SIG-M5 (cell line): ENCODE data around the gene WWP2.
"Not testable (repeated sequence)": the region's sequence is repeated elsewhere in the genome, so short reads cannot be mapped to it uniquely, and the experiment has no call there.

ENCODE experiments used
- DNase-seq: peaks from one replicate; lab custom pipeline; 2025; lab: John Stamatoyannopoulos, UW

Gene WWP2

DNA sequence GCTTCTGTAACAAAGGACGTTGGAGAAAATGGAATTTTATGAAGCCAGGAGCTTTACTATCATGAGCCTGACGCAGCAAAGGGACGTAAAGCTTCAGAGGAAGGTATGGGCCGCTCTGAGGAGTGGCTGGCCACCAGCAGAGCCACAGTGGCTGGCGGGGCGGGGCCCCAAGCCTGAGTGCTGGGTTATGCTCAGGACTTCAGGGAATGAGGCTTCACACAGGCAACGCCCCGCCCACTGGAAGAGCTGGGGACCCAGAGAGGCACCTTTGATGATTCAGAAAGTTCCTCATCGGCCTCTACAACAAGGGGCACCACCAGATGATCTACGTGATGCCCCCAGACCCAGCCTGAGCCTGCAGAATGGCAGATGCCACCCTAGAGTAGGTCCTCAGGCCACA lies 16.2 kb upstream of the WWP2 start:
- DNase-seq: no peak

DNA sequence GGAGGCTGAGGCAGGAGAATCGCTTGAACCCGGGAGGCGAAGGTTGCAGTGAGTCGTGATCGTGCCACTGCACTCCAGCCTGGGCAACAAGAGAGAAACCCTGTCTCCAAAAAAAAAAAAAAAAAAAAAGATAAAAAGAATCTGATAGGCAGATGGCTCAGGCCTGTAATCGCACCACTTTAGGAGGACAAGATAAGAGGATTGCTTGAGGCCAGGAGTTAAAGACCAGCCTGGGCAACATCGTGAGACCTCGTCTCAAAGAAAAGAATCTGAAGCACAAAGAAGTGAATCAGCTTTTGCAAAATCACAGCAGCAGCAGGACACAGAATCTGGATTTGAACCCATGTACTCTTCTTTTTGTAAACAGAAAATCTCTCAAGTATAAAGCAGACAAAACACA lies 15.0 kb upstream of the WWP2 start:
- no peak for DNase-seq

DNA sequence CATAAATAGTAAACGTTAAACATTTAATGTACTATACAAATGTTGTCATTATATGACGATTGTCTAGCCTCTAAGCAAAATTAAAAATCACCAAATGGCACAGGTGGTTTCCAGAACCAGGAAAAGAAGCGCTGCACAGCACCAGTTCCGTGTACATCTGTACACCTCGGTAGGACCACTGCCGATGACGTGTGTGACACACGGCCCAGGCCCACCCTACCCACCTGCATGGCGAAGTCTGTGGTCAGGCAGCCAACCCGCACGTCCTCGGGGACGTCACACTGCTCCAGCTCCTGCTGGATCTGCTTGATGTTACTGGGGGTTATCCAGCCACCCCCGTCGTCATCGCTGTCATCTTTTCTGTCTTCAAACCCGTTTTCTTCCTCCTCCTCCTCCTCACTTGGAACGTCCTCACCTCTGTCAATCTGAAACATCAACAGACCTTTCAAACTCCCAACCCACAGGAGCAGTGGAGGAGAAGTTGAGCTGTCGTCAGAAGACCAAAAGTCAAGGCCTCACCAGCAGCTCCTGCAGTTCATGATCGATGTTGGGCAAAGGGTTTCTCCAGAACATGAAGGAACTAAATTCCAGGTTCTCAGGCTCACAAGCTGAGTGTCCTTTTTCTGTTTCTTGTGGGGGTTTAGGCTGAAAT lies 13.3 kb upstream of the WWP2 start:
- DNase-seq: no peak

DNA sequence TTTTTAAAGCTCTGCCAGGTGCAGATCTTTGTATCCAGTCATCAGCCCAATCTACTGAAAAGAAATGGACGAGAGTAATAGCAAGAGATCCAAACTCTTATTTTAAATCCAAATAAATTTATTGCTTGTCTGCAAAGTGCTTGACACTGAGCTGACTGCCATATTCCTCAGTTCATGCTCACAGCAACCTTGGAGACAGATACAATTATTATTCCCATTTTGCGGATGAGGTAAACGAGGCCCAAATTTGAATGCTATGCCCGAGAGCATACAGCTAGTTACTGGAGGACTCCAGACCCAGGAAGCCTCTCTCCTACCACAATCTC lies 8.0 kb upstream of the WWP2 start:
- DNase-seq: no peak

DNA sequence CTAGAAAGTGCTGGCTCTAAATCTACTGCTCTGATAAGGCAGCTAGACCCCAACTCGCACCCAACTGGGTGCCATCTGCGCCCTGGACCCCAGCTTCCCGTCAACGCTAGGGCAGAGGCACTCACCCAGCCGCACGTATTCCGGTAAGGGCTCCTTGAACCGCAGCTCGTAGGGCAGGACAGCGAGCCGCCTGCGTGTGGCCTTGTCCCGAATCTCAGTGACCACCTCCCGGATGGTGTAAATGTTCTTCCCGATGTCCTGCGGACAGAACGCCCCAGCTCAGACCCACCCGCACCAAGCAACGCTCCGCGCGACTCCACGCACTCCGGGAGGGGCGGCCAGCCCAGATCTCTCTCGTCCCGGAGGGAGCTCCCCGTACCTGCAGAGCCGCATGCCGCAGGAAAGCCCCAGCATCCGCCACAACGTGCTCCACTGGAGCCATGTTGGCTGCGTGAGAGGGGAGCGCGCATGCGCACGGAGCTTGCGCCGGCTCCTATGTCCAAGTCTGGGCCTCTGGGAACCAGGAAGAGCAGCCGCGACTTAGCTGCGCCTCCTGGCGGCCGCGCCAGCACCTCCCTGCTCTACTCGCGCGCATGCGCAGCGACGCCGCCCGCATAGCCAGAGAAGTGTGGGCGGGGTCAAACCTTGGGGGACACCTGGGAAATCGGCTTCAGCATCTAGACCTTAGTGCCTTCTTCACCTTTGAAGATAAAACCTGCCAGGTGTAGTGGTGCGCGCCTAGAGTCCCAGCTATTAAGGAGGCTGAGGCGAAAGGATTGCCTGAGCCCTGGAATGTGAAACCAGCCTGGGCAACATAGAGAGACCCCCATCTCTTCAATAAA lies 7.4 kb upstream of the WWP2 start, which contains the start of gene NOB1:
NOB1 (minus strand) TSS at position 458 of the 842 bp plus-strand sequence; CDS start at position 442, 16 bp downstream.
- DNase-seq: peak; percentile 69

DNA sequence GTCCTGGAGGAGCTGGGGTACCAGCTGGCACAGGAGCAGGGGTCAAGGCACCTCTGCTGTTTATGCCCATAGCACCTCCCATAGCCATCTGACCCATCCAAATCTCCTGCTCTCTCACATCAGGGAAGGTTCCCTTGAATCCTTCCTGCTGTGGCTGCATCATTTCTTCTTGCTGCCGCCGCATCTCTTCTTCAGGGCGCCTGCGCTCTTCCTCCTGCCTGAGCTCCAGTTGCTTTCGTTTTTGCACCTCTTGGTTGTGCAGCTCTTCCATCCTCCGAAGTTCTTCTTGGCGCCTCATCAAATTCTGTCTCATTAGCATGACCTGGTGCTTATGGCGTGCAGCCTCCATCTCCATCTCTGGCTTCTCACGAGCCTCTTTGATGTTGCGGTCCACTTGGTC lies 5.4 kb upstream of the WWP2 start:
- DNase-seq: no peak

DNA sequence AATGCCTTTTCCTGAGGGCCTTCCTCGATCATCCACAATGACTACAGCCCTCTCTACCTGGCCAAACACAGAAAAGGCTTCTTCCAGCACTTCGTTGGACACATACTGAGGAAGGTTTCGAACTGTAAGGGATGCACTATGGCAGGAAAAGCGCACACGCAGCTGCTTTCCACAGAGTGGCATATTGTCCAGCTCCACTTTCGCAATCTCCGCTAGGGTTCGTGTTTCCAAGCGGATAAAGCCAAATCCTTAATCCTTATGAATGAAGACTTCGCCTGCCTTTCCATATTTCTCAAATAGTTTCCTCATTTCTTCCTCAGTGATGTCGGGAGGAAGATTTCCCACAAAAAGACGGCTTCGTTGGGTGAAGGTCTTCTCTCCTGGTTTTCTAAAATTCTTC lies 4.8 kb upstream of the WWP2 start:
- not testable (repeated sequence) for DNase-seq

DNA sequence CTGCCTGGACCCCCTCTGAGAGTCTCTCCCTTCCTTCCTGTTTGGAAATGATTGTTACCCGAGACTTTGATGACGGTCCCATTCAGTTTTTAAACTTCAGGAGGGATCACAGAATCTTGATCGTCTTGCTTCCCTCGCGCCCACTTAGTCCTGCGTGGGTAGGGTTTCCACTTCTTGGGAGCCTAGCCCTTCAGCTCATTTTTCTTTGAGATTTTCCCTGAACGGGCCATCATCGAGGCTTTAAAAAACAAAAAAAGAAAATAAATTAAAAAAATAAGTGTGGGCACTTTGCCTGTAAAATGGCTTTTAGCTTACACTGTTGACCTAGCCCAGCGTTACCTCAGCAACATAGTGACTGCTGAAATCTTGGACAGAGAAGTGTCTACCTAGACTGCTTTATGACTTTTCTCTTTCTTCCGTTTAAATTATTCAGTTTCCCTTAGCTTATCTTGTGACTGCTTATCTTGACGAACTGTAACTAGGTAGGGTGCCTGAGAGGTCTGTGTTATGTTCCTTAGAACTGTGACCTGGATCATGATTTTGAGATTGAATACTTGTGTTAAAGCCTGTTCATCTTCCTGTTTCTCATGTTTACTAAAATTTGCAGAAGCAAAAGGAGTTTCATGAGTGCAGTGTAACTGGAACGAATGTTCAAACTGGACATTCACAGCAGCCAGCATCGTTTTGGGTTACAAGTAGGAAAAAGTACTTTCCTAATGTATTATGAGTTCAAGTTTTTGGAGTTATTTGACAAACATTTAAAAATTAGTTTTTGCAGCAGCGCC lies 874 bp downstream of the WWP2 start:
- DNase-seq: no peak

DNA sequence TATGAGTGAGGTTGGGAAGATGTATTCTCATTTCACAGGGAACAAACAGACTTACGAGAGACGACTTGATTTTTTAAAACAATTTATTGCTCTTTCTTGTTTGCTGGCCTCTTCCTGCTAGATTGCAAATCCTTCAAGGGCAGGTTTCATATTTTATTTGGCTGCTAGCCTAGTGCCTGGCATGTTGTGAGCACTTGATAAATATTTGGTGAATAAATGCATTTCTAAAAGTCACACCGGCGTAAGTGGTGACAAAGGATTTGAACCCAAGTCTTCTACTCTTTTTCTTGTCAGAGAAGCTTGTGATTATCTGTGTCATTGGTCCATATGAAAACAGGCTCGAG lies 1.4 kb downstream of the WWP2 start:
- no peak for DNase-seq

DNA sequence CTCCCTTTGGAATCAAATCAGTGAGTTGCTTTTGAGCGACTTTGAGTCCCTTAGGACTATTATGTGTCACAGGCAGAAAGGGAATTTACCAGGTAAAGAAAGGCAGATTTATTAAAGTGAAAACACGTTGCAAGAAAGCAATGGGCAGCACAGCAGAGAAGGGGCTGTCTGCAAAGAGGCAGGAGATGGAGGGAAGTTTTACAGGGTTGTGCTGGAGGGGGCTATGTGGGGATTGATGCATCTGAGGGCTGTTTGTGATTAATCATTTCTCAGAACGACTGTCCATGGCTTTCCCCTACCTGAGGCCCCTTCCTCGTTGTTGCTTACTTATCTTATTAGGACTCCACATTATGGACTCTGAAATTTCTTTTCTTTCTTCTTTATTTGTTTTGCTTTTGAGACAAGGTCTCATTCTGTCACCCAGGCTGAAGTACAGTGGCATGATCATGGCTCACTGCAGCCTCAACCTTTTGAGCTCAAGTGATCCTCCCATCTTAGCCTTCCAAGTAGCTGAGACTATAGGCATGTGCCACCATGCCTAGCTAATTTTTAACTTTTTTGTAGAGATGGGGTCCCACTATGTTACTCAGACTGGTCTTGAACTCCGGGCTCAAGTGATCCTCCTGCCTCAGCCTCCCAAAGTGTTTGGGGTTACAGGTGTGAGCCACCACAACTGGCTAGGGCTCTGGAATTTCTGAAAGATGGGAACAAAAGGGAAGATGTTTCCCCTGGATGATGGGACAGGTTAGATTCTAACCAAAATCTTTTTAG lies 5.5 kb downstream of the WWP2 start:
- DNase-seq: no peak

DNA sequence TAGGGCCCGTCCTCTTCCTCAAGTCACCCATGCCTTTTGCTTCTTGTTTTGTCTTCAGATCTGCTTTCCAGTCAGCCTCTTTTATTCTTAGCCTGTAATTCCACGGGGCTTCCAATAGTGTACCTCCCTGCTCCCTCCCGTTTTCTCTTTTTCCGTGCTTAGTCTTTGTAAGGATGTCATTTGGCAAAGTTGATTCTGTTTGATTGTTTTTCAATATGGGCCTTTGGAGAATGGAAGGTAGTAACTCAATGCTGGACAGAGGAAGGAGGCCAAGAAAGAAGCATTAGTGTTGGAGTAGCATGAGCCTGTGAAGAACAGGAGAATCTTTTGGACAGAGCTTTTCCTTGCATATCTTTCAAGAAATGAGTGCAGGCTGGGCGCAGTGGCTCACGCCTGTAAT lies 6.5 kb downstream of the WWP2 start:
- no peak for DNase-seq

DNA sequence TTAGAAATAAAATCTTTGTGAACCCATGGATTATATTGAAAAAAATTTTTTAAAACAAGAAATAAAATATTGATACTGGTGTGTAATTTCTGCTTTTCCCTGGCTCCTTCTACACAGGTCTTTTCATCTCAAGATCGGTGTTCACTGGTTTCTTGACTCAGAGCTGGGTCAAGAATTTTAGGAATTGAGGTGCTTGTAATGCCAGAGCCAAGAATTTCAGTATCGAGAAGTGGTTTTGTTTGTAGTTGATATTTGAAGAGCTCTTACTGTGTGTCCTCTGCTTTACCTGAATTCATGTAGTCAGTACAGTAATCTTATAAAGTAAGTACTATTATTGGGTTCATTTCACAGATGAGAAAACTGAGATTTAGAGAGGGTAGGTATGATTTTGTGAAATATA lies 7.3 kb downstream of the WWP2 start:
- no peak for DNase-seq

DNA sequence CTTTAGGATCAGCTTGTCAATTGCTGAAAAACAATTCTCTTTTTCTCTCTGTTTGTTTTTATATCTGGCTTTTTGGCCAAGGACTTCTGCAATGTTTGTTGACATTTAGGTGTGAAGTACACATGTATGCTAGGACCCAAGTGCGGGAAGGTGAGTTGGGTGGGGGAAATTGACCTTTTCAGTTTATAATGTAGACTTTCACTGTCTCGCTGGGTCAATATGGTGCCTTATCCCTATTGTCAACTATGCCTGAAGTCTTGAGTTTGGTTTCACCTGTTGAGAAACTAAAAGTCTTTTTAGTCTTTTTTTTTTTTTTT lies 9.5 kb downstream of the WWP2 start:
- DNase-seq: no peak

DNA sequence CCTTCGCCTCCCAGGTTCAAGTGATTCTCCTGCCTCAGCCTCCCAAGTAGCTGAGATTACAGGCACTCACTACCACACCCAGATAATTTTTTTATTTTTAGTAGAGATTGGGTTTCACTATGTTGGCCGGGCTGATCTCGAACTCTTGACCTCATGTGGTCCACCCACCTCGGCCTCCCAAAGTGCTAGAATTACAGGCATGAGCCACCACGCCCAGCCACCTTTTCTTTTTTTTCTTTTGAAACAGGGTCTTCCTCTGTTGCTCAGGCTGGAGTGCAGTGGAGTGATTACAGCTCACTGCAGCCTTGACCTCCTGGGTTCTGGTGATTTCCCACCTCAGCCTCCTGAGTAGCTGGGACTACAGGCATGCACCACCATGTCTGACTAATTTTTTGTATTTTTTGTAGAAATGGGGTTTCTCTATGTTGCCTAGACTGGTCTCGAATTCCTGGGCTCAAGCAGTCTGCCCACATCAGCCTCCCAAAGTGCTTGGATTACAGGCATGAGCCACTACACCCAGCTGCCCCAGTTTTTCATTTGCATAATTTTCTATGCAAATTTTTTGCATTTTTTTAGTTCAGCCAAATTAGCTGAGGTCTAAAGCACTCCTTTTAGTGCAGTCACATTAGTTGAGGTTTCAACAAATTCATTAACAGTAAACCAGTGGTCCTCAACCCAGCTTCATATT lies 11.3 kb downstream of the WWP2 start:
- DNase-seq: no peak

DNA sequence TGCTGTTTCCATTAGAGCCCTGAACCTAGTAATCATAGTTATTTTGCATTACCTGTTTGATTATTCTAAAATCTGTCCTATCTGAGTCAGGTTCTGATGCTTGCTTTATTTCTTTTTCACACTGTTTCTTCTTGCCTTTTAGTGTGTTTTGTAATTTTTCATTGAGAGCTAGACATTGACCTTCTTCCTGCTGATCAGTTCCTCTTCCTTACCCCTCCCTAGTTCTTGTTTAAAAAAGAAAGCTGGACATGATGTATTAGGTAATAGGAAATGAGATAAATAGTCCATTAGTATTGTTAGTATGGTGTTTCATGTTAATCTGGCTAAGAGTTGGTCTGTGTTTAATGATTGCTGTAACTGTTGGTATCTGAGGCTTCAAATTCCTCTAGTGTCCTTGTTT lies 13.4 kb downstream of the WWP2 start:
- no peak for DNase-seq

DNA sequence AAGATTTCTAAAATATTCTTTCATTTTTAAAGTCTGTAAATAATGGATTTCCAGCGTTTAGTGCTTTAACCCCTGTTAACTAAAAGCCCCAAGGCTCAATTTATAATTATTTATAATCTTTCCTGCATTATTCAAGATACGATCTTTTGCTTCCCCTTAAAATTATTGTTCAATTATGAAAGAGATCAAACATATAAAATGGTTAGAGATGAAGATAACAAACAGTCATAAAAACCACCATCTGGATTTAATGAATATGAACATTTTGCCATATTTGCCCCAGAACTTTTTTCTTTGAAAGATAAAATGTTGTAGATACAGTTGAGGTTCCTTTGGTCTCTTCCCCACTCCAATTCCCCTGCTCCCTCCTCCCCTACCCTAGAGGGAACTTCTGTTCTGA lies 17.6 kb downstream of the WWP2 start:
- no peak for DNase-seq

DNA sequence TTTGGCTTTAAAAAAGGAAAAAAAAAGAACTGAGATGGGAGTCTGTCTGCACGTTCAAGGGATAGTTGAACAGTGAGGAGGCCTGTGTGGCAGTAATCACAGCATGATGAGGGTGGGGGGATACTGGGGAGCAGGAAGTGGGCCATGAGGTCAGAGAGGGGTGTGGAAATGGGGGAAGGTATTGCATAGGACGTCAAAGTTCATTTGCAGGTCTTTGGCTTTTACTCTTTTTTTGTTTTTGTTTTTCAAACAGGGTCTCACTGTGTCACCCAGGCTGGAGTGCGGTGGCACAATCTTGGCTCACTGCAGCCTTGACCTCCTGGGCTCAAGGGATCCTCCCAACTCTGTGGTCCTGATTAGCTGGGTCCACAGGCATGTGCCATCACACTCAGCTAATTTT lies 19.0 kb downstream of the WWP2 start:
- no peak for DNase-seq

DNA sequence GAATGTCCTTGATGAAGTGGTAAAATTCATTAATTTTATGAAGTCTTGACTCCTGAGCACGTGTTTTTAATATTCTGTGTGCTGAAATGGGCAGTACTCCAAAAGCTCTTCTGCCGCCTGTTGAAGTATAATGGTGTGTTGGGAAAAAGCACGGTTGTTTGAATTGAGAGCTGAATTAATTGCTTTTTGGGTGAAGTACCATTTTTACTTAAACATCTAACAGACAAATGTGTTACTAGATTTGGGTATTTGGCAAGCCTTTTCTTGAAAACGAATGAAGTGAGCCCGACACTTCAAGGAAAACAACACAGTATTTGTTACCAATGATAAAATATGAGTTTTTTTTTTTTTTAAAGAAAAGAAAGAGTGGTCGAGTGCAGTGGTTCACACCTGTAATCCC lies 22.5 kb downstream of the WWP2 start:
- DNase-seq: no peak

DNA sequence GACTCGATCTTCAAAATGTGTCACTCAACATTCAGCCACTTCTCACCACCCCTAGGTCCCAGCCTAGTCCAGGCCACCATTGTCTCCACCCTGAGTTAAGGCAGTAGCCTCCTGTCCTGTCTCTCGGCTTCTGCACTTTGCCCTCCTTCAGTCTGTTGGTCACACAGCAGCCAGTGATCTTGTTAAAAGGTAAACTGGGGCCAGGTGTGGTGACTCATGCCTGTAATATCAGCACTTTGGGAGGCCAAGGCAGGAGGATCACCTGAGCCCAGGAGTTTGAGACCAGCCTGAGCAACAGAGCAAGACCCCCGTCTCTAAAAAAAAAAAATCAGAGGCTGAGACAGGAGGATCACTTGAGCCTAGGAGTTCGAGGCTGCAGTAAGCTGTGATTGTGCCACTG lies 25.8 kb downstream of the WWP2 start:
- no peak for DNase-seq

DNA sequence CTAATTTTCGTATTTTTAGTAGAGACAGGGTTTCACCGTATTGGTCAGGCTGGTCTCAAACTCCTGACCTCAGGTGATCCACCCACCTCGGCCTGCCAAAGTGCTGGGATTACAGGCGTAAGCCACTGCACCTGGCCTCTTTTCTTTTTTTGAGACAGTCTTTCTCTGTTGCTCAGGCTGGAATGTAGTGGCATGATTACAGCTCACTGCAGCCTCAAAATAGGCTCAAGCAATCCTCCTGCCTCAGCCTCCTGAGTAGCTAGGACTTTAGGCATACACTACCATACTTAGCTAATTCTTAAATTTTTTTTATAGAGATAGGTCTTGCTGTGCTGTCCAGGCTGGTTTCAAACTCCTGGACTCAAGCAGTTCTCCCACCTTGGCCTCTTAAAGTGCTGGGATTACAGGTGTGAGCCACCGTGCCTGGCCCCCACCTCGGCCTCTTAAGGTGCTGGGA lies 29.3 kb downstream of the WWP2 start:
- not testable (repeated sequence) for DNase-seq

DNA sequence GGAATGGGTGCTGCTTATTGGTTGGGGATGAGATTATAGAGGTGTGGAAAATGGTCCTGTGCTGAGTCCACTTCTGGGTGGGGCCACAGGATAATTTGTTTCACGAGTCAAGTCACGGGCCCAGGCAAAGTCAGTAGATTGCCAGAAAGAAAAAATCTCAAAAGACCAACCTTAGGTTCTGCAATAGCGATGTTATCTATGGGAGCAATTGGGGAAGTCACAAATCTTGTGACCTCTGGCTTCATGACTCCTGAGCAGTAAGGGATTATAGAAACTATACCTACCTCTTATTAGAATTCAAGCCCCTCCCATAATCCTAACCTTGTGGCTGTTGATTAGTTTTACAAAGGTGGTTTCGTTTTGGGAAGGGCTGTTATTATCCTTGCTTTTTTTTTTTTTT lies 31.4 kb downstream of the WWP2 start:
- DNase-seq: no peak

DNA sequence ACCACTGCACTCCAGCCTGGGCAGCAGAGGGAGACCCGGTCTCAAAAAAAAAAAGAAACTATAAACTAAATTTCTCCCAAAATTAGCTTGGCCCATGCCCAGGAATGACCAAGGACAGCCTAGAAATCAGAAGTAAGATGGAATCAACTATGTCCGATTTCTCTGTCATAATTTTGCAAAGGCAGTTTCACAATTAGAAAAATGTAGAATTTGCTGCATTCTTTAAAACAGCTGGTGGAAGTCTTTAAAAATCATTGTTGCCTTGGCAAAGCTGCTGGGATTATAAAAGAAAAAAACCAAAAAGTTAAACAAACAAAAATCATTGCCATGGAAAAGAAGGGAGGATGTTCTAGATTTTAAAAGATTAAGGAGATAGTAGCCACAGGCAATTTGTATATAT lies 32.4 kb downstream of the WWP2 start:
- DNase-seq: no peak
